HG03097 (cell line): ENCODE data around the gene HSPG2.
A peak's percentile ranks its signal among the peaks of the same experiment; 100 is the strongest.

Experiments
- ATAC-seq: cut with Tn5 transposase; IDR thresholded peaks from one replicate; pipeline ENCODE4 v1.9.1; 2021; ENCODE audit not compliant: unreplicated experiment, low FRiP score

Gene HSPG2

DNA sequence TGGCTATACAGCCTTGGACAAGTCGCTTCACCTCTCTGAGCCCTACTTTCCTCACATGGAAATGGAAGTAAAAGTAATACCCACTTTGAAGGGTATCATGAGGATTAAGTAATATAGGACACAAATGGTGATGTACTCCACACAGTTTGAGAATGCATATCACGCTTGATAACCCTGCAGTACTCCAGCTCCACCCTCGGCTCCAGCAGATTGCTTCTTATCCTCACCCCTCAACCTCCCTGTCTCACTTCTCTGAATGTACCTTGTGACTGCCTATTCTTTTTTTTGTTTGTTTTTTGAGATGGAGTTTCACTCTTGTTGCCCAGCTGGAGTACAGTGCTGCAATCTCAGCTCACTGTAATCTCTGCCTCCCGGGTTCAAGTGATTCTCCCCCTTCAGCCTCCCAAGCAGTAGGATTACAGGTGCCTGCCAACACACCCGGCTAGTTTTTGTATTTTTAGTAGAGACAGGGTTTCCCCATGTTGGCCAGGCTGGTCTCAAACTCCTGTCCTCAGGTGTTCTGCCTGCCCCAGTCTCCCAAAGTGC is 69.6 kb downstream of the HSPG2 start:
- ATAC-seq = no peak

DNA sequence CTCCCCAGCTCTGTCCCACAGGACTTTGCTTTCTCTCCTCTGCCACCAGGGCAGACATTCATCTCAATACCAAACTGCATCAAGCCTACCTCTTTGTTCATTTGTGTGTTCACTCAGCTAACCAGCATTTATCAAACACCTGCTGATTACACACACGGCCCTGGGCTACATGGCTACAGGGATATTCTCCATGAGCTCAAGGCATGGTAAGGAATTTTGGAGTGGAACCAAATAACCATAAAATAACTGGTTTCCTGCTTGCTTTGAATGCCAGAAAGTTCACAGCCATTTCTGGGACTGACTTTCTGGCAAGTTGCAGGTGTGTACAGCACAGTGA is 70.4 kb downstream of the HSPG2 start:
- ATAC-seq = no peak

DNA sequence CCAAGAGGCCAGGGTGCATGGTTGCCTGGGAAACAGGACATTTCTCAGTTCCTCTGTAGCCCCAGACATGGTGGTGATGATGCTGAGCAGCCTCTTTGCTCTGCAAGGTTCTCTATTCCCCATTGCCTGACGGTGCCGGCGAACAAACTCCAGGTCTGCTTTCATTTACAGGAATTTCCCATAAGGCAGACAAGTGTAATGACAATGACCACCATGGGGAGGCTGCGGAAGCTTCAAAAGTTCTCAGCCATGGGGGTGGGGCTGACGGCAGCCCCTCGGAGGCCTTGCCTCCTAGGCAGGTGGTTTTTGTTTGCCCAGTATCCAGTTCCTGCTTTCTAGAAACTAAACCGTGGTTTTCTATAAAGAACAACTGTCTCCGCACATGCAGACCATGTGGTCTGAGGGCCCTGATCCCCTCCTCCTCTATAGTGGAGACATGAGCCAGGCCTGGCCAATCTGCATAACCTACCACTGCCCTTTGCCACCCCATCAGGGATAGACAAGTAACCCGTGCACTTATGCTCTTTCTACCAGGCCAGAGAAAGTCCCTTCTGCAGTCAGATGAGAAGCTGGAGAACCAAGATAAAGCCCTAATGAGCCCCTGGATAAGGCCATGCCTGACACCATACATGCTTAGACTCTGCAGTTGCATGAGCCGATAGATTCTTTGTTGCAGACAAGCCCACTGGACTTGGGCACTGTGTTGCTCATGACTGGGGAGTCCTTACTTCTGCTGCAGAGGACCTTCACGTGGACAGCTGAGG is 71.0 kb downstream of the HSPG2 start:
- ATAC-seq = peak; percentile 55

DNA sequence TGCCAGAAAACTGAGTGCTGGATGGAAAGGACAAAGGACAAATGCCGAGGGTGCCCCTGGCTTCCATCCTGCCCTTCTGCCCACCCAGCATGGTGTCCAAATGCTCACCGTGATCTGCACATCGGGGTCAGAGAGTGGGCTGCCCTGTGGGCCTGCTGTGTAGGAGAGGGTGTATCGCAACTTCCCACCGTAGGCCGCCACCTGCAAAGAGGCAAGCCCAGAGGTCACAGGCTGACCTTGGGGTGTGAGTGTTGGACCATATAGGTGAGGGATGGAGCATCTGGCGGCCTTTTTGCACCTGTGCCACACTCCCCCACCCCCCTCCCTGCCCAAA is 71.5 kb downstream of the HSPG2 start:
- ATAC-seq = no peak

DNA sequence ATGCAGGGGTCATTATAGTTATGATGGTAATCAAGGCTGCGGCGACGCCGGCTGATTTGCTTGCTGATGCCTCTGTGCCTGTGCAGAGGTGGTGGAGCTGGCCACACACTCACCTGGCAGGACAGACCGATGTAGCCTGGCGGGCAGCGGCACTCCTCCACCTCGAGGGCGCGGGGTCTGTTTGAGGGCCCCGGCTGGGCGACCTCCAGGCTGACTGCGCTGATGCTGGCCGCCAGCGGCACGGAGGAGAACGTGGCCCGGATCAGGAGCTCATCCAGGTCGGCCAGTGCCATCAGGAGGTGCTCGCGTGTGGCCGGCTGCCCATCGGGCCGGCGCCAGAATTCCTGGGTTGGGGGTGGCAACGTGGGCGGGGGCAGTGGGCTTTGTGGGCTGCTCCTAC is 72.4 kb downstream of the HSPG2 start:
- ATAC-seq = no peak

DNA sequence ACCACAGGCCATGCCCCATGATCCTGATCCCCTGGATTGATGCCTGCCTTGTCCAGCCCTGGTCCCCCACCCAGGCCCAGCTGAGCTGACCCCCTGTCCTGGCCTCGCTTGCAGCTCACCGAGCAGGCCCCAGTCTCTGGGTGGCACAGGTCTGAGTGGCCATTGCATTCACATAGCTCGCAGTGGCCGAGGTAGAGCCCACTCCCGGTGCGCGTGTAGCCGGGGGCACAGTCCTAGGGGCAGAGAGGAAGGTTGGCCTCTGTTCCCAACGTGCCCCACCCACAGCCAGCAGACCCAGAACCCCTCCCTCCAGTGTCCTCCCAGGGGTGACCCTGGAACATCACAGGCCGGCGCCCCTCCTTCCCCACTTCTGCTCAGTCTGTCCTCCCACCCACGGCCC is 73.1 kb downstream of the HSPG2 start:
- no peak for ATAC-seq

DNA sequence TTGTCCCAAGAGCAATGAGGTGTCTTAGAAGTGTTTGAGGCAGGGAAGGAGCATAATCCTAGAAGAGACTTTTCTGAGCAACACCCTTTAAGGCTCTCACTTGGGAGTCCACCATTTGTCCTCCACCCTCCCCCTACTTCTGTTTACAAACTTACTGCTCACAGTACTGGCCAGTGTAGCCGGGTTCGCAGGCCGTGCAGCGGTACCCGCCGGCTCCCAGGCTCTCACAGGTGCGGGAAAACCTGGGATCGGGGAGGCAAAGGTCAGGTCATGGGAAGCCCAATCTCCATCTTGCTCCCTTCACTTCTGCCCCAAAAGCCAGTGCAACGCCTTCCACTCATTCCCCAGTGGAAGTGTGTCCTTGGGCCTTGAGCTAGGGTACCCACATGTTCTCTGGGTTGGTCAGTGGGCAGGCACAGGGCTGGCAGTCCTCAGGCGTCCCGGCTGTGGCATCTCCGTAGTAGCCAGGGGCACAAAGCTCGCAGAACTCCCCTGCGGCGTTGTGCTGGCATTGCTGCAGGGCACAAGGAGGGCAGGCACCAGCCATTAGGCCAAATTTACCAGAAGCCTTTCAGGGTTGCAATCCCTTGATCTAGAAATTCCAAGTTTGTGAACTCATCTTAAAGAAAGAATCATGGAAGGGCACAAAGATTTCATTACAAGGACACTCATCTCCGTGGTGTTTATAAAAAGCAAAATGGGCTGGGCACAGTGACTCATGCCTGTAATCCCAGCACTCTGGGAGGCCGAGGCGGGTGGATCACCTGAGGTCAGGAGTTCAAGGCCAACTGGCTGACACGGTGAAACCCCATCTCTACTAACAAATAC is 75.3 kb downstream of the HSPG2 start:
- no peak for ATAC-seq

DNA sequence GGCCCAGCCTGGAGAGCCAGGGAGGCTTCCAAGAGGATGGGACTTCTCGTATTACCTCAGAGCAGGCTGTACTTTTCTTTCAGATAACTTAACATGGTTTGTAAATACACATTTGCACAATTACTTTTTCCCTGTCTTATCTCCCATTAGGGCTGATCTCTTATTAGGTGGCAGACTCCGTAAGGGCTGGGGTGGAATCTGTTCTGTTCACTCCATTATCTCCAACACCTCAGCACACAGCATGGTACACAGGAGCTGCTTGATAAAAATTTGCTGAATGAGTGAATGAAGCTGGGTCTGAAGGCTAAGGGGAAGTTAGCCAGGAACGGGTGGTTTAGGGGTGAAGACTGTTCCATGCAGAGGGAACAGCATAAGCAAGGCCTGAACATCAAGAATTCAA is 76.1 kb downstream of the HSPG2 start:
- no peak for ATAC-seq

DNA sequence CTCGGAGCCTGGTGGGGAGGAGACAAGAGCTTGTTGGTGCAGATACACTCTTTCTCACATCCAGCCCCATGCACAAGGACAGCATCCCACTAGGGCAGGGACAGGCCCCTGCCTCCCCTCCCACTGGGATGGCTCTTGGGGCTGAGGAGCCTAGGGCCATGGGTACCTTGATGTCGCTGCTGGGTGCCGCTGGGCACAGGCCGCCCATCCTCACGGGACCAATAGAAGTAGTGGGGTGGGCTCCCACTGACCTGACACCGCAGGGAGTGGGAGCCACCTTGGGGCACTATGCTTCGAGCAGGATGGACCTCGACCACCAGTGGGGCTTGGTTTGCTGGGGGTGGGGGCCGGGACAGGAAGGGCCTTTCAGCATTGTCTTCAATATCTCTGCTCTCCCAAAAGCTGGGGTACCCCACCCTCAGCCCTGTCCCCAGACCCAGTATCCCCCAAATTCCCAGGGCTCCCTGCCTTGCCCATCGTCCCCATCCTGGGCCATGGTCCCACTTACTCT is 77.4 kb downstream of the HSPG2 start:
- ATAC-seq = no peak

DNA sequence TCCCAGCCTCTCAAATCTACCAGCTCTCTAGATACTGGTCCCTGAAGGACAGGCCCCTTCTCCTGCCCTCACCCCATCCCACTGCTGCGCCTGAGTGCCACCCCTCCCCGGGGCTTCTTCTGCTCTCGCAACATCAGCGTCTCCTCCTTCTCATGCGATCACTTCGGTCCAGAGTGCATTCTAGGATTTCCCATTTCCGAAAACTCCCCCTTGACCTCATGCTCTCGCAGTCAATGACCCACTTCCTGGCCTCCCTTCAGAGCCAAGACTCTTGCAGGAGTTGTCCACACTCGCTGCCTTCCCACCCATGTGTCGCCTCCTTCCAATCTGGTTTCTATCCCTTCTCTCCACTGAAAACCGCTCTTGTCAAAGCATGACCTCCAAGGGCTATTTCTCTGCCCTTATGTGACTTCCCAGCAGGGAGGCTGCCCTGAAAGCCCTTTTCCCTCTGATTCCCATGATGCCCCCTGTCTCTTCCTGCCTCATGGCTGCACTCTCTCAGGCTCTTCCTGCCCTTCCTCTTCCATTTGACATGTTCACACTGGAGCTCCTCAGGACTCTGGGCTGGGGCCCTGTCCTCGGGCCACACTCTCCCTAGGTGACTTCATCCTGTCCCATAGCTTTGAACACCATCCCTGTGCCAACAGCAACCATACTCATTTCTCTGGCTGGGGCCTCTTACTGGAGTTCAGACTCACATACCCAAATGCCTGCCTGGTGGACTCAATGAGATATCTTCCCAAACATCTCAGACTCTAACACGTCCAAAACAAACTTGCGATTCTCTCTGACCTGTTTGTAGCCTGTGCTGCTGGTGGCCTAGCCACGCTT is 79.1 kb downstream of the HSPG2 start:
- ATAC-seq = no peak

DNA sequence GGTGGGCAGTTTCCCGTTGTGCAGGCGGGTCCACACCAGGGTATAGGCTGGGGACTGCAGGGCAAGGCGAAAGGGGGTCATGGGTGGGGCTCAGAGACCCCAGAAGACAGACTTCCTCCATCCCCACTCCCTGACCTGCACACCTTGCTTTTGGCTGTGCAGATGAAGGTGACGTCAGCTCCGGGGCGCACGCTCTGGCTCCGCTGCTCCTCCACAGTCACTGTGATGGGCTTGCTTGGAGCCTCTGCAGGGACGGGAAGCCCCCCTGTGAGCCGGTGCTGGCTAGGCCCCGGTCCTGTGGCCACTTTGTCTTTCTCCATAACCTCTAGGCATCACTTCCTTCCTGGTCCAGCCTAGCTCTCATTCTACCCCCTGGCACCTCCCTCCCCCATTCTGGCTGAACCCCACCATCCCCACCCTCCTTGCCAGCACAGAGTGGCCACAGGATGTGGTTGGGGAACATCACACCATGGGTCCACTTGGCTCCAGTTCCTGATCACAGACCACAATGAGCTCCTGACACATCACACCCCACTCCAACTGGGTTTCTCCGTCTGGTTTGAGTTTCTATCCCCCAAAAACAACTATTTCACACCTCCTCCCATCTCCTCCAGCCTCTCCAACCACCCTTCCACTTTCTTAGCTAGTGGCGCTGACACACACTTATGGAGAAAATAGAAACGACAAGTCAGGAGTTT is 79.8 kb downstream of the HSPG2 start:
- no peak for ATAC-seq

DNA sequence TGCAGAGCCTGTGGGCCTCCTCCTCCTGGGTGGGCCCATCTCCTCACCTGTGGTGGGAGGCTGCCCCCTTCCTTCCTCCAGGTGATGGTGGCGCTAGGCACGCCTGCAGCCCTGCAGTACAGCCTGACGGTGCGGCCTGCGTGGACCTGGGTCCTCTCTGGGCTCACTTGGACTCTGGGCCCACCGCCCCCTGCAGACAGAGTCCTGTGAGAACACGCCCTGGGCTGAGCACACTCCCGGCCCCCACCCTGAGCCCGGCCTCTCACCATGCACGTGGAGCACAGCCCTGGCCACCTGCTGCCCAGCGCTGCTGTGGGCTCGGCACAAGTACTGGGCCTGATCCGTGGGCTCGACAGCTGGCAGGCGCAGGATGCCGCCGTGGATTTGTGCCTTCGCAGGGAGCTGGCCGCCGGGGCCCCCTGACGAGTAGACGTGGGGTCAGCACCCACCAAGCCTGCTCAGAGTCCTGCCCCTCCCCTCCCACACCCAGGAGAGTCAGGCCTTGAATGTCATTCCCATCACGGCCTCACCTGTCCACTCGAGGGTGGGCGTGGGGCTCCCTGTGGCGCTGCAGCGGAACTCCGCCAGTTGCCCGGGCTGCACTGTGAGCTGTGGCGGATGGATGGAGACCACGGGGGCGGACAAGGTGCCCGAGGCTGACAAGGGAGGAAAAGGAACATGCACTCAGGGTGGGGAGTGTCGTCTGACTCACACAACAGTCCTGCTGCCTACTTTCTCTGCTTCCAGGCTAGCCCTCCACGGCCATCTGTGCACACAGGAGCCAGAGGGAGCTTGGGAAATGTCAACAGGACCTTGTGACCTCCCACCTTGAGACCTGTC is 81.6 kb downstream of the HSPG2 start:
- no peak for ATAC-seq

DNA sequence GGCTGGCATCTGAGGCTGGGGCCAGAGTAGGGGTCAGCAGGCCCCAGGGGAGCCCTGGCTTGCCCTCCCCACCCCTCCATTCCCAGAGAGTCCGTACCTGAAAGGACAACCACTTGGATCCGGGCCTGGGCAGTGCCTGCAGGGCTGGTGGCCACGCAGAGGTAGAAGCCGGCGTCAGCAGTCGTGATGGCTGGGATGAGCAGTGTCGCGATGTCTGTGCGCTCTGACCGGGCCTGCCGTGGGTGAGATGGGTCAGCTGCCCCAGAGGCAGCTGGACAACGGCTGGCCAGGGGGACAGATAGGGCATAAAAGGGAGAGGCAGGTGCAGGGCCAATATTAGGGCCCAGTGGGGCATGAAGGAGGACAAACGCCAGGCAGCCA is 82.4 kb downstream of the HSPG2 start:
- ATAC-seq = no peak

DNA sequence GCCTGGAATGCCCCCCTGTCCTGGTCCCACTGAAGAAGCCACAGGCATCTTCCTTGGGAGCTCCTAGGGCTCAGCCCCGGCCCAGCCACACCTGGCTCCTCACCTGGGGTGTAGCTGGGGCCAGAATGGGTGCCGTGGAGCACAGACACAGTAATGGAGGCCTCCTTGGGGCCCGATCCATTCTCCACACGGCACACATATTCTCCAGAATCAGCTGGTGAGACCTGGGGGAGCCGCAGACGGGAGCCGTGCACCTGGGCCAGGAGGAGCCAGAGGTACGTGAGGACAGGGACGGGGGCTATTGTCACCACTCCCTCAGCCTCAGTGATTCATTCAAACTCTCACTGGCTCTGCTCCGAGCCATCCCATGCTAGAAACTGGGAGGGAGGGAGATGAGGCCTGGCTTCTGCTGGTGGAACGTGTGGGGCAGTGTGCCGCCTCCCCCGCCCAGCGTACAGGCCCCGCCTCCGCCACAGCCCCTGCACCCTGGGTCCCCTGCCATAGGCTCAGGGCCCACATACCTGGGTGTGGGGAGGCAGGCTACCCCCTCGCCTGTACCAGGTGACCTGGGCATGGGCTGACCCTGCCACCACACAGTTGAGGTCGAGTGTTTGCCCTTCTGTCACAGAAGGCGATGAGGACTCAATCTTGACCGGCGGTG is 82.9 kb downstream of the HSPG2 start:
- no peak for ATAC-seq

DNA sequence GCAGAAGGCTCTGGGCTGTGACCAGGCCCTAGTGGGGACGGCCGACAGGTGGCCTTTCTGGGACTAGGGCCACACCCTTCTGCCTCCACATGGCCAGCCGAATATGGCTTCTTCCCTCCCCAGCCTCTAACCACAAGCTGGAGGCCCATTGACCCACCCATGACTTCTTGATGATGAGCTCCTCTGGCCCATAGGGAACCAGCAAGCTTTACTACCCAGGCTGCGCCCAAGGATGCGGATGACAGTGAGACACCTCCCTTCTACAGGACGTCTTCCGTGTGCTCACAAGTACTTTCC is 84.0 kb downstream of the HSPG2 start:
- no peak for ATAC-seq

DNA sequence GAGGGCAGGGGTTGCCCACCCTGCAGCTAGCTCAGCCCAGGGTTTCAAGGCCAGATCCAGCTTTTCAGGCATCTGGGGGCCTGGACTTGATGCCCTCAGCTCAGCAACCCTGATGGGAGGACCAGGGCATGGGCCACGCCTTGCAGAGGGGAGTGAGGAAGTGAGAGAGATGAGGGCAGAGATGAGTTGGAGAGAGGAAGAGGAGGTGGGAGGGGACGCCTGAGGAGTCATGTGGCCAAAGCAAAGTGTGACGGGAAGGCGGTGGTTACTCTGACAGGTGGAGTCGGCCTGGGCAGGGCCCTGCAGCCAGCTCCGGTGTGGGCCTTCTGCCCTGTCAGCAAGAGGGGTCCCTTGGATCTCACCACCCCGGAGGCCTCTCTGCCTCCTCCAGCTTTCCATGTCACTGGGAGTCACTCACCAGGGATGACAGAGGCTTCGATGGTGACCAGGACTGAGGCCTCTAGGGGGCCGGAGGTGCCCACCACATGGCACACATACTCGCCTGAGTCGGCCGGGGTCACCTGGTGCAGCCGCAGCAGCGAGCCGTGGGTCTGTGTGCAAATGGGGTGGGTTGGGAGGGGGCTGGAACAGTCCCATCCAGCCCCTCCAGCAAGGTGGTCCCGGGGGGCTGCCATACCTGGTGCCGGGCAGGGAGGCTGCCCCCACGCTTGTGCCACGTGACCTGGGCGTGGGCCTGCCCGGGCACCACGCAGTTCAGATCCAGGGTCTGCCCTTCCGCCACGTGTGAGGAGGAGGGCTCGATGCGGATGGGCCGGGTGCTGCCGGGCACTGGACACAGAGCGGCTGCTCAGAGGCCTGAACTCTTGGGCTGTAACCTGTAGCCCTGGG is 84.6 kb downstream of the HSPG2 start:
- no peak for ATAC-seq

DNA sequence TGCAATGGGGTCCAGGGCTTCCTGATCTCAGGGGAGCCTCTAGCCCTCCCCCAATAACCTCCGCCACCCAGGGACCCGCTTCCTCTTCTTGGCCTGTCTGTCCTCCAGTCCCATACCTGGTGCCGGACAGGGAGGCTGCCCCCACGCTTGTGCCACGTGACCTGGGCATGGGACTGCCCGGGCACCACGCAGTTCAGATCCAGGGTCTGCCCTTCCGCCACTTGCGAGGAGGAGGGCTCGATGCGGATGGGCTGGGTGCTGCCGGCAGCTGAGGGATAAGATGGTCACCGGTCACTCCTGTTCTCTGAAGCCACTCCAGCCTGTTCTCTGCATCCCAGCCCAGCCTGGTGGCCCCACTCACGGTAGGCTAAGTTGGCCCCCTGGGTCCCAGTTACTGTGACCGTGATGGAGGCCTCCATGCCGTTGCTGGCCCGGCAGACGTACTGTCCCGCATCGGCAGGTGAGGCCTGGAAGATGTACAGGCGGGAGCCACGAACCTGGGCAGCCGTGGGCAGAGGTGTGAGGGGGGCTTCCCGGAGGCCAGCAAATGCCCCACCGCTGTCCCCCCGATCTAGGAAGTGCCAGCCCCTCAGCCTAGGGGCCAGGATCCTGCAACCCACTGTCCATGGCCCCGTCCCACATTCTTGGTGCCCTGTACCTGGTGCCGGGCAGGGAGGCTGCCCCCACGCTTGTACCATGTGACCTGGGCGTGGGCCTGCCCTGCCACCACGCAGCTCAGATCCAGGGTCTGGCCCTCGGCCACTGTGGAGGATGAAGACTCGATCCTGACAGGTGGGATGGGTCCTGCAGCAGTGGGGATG is 85.5 kb downstream of the HSPG2 start:
- ATAC-seq = no peak
